ENCODE measurements around the gene PRR22.
"Not testable (repeated sequence)": the region's sequence is repeated elsewhere in the genome, so short reads cannot be mapped to it uniquely, and the experiment has no call there.

Gene PRR22

GRCh38 chr19:5790559-5791520, 6.3 kb upstream of the PRR22 start, which contains the start of gene DUS3L:
Gene DUS3L (minus strand): TSS chr19:5791163. CDS start chr19:5791141, 22 bp downstream.
- peak; percentile 100 for DNase-seq (ENCODE audit: low spot score)

GRCh38 chr19:5789886-5790558, 5.5 kb upstream of the PRR22 start:
- no peak for DNase-seq (ENCODE audit: low spot score)

GRCh38 chr19:5789351-5789761, 4.8 kb upstream of the PRR22 start:
- DNase-seq (ENCODE audit: low spot score) = no peak

- no peak for DNase-seq (ENCODE audit: low spot score)
These were observed 3.9 kb upstream of the PRR22 start for GRCh38 chr19:5788422-5788821.

- DNase-seq (ENCODE audit: low spot score) = no peak
These were observed 3.0 kb upstream of the PRR22 start for GRCh38 chr19:5787409-5788182.

- no peak for DNase-seq (ENCODE audit: low spot score)
These were observed 2.3 kb upstream of the PRR22 start for GRCh38 chr19:5786593-5787408.

GRCh38 chr19:5785423-5785822, 877 bp upstream of the PRR22 start:
- no peak for DNase-seq (ENCODE audit: low spot score)

GRCh38 chr19:5782945-5783919, 1.3 kb downstream of the PRR22 start:
- no peak for DNase-seq (ENCODE audit: low spot score)

- no peak for DNase-seq (ENCODE audit: low spot score)
These were observed 2.2 kb downstream of the PRR22 start for GRCh38 chr19:5782322-5782721.

GRCh38 chr19:5780916-5781315, 3.6 kb downstream of the PRR22 start:
- not testable (repeated sequence) for DNase-seq (ENCODE audit: low spot score)

GRCh38 chr19:5778402-5778801, 6.1 kb downstream of the PRR22 start:
- no peak for DNase-seq (ENCODE audit: low spot score)

GRCh38 chr19:5775668-5776309, 8.8 kb downstream of the PRR22 start:
- DNase-seq (ENCODE audit: low spot score) = no peak

GRCh38 chr19:5774921-5775320, 9.6 kb downstream of the PRR22 start:
- DNase-seq (ENCODE audit: low spot score) = no peak

- no peak for DNase-seq (ENCODE audit: low spot score)
These were observed 11.3 kb downstream of the PRR22 start for GRCh38 chr19:5773276-5773675.

- no peak for DNase-seq (ENCODE audit: low spot score)
These were observed 12.1 kb downstream of the PRR22 start for GRCh38 chr19:5772416-5772815.

GRCh38 chr19:5767949-5768348, 16.6 kb downstream of the PRR22 start:
- no peak for DNase-seq (ENCODE audit: low spot score)

- no peak for DNase-seq (ENCODE audit: low spot score)
These were observed 19.3 kb downstream of the PRR22 start for GRCh38 chr19:5765220-5765619.

- no peak for DNase-seq (ENCODE audit: low spot score)
These were observed 21.8 kb downstream of the PRR22 start for GRCh38 chr19:5762608-5763217.

- no peak for DNase-seq (ENCODE audit: low spot score)
These were observed 30.8 kb downstream of the PRR22 start for GRCh38 chr19:5753743-5754142.
